HG03460 (cell line): Measurements from ENCODE around the gene AIFM2.

ENCODE experiments used
- ATAC-seq: cut with Tn5 transposase; IDR thresholded peaks from one replicate; pipeline ENCODE4 v1.9.1; 2021; ENCODE audit not compliant: unreplicated experiment

Gene AIFM2

DNA sequence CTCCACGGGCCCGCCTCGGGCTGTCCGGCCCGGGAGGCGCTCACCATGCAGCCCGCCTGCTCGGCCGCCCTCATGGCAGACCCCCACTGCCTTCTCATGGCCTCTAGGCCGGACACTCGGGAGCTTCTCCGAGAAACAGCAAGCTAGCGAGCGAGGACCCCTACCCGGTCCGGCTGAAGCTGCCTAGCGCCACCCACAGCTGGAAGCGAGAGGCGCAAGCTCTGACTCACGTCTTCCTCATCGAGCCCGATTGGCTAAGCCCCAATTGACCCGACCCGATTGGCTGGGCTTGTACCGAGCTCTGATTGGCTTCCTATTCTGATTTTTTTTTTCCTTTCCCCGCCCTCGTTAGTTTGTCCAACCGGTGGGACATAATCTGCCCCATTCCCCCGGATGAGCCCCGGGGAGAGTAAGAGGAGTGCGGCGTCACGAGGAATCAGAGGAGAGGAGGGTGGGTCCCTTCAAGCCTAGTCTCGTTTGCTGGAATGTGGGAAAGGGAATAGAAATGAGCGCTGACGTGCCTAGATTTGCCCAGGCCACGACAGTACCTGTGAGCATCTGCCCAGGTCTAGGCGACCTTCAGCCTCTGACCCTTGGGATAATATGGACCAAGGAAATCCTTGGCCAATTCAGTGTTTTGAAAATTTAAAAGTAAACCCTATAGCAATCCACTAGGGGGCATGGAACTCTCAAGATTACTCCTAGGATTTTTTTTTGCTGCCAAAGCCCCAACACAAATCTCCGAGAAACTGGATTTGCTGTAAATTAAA is 14.0 kb upstream of the AIFM2 start, which contains the start of gene TYSND1:
Gene TYSND1 (minus strand): TSS at position 212 of the 770 bp plus-strand sequence. CDS start 114 bp downstream, at position 98.
- ATAC-seq: peak; percentile 85

- peak; percentile 50 for ATAC-seq
Observed at GRCh38 chr10:70145666-70146488, 13.3 kb upstream of the AIFM2 start.

- ATAC-seq: peak; percentile 9
Observed at GRCh38 chr10:70145166-70145665, 12.6 kb upstream of the AIFM2 start.

- ATAC-seq: no peak
Observed at GRCh38 chr10:70144372-70145110, 11.9 kb upstream of the AIFM2 start.

GRCh38 chr10:70142555-70142954 is 9.9 kb upstream of the AIFM2 start:
- no peak for ATAC-seq

DNA sequence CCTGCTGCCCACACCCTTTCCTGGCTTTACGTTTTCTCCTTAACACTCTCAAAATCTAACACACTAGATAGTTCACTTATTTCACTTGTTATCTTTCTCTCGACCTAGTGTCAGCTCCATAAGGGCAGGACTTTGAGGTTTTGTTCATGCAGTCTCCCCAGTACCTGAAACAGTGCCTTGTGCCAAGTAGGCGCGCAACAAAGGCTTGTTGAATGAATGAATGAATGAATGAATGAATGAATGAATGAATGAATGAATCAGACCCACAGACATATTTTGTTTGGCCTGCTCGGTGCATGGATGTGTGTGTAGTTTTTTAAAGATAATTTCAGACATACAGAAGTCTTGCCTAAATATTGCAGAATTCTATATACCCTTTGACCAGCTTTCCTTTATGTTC is 7.7 kb upstream of the AIFM2 start:
- ATAC-seq: no peak

DNA sequence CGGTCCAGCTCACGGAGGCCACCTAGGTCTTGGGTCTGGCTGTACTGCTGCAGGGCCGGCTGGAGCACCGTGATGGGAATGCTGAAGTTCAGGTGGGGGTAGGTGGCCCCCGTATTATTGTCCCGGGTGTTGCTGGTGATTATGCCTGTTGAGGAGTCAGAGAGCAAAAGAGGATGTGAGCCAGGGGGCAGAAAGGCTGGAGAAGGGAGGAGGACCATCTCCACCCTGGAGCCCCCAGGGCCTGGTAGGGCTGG is 7.3 kb upstream of the AIFM2 start:
- ATAC-seq: no peak

GRCh38 chr10:70139151-70139996 is 6.7 kb upstream of the AIFM2 start:
- ATAC-seq: no peak

- no peak for ATAC-seq
Observed at GRCh38 chr10:70137927-70138883, 5.6 kb upstream of the AIFM2 start.

GRCh38 chr10:70137135-70137534 is 4.5 kb upstream of the AIFM2 start:
- no peak for ATAC-seq

GRCh38 chr10:70135684-70136083 is 3.1 kb upstream of the AIFM2 start:
- ATAC-seq: no peak

GRCh38 chr10:70135046-70135445 is 2.4 kb upstream of the AIFM2 start:
- no peak for ATAC-seq

DNA sequence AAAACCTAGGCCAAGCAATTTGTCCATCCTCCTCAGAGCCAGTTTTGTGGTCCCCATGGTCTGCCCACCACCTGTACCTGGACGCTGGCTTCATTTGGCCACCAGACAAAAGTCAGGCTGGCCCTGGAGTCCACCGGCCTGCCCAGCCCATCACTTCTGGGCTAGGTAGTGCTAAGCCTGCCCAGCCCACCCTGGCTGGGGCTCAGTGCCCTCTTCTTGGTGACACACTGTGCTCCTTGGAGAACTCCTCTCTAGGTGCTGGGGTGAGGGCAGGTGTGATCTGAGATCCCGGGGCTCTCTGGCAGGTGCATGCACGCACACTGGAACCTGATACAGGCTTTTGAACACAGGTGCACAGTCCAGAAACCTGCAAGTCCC is 1.1 kb downstream of the AIFM2 start:
- ATAC-seq: no peak

GRCh38 chr10:70130878-70131559 is 1.6 kb downstream of the AIFM2 start:
- ATAC-seq: no peak

GRCh38 chr10:70126700-70127395 is 5.8 kb downstream of the AIFM2 start:
- ATAC-seq: no peak

DNA sequence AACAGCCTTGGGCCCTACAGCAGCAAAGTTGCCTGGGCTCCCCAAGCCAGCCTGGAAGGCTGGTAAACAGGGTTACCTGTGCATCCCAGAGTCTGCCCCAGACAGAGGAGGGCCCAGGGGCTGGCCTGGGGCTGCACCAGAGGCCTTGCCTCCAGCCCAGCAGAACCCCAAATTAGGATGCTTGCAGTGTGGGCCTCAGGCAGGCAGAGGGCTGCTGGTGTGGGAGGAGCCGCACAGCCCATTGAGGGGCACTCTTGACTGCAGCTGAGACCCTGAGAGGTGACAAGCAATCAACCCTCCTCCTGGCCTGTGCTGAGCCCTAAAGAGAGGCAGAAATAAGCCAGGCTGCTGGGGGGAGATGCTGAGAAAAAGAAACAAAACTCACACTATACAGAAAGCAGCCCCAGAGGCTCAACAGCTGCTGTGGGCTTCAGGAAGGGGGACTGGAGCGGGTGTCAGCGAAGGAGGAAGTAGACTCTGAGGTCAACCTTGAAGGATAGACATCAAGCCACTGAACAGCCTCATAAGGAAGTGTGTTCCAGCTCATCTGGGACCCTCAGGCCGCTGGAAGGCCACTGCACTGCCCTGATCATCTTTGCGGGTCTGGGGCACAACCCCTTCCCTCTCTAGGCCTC is 6.6 kb downstream of the AIFM2 start:
- no peak for ATAC-seq

GRCh38 chr10:70124918-70125317 is 7.7 kb downstream of the AIFM2 start:
- ATAC-seq: no peak

- no peak for ATAC-seq
Observed at GRCh38 chr10:70124415-70124814, 8.2 kb downstream of the AIFM2 start.
